Stimulated activated naive CD4-positive, alpha-beta T cell treated with Interleukin-2 at 50 U/mL for 16 hours (primary cell): ENCODE results near the gene SLC7A9.
"Not testable (repeated sequence)": the region's sequence is repeated elsewhere in the genome, so short reads cannot be mapped to it uniquely, and the experiment has no call there.

ENCODE experiments used
- DNase-seq: peaks from one replicate; lab custom pipeline; 2025; lab: John Stamatoyannopoulos, UW

Gene SLC7A9

DNA sequence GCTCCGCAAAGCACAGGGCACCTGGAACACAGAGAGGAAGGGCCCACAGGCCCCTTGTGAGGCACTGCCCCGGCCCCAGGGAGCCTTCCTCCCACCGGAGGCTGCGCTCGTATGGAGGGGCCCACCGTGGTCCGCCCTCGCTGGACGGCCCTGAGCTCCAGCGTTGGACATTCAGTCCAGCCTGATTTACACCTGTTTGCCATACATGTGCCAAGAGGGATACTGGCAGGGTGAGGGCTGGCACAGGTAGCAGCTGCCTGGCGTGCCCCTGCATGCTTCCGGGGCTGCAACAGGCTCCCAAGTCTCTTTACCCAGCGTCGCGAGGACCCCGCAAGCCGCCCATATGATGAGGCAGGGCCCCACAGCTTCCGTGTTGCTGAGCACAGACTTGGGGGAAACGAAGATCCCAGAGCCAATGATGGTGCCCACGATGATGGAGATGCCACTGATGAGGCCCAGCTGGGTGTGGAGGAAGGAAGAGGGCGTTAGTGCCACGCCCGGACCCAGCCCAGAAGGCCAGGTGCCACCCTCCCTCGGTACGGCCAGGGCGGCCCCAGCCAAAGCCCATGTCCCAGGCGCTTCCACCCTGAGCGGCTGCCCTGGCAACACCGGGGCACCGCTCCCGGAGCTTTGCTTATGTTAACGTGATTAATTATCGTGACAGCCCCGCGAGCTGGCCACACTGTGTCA is 5.1 kb downstream of the SLC7A9 start:
- DNase-seq = no peak

DNA sequence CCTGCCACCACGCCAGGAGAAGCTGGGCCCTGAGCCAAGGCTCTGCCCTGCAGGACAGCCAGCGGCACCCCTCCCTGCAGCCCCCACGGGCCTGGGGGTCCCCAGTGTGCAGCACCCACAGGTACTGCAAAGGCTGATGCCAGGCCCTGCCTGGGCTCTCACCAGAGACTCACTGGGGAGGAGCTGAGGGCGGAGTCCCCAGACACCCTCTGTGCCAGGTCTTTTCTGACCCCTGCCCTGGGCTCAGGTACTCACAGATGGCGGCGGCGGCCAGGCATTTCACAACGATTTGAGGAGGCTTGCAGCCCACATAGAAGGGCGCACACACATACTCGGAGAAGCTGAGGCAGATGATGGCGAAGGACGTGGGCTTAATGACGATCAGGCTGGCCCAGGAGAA is 5.7 kb downstream of the SLC7A9 start:
- DNase-seq = no peak

GRCh38 chr19:32863301-32863700 is 6.3 kb downstream of the SLC7A9 start:
- DNase-seq = no peak

DNA sequence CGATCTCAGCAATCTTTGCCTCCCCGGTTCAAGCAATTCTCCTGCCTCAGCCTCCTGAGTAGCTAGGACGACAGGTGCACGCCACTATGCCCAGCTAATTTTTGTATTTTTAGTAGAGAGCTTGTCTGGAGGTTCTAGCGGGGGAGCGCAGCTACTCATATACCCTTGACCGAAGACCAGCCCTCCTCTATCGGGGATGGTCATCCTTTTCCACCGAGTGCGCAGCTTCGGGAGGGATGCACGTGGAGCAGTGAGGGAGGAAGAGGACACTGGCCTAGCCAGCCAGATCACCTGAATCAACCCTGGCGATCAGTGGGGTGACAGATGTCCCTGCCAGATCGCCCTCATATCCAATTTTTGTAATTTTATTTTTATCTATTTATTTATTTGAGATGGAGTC is 6.8 kb downstream of the SLC7A9 start:
- no peak for DNase-seq

- DNase-seq = no peak
Measured at GRCh38 chr19:32862173-32862572, 7.4 kb downstream of the SLC7A9 start.

DNA sequence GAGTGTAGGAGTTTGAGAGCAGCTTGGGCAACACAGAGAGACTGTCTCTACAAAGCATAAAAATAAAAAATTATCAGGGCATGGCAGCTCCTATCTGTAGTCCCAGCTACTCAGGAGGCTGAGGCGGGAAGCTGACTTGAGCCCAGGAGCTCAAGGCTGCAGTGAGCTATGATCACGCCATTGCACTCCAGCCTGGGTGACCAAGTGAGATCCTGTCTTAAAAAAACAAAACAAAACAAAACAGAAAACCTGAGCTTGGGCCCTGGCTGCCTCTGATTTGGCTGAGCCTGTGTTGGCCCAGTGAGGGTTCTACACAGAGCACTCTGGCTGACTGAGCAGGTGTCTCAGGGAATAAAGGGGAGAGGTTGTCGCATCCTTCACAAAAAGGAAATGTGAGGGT is 8.0 kb downstream of the SLC7A9 start:
- no peak for DNase-seq

DNA sequence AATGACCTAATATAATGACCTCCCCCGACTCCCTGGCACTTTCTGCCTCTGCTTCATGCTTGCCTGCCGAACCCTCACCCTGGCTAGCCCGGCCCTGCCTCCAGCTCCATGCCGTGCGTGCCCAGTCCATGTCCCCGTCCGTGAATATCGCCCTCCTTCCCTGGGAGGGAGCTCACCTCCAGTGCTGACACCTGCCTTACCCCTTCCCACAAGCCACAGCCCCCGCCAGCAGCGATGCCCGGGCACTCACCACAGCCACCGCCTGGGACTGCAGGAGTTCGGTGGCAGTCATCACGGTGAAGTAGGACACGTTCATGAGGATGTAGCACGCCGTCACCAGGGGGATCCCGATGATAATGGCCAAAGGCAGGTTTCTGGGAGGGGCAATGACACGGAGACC is 10.0 kb downstream of the SLC7A9 start:
- DNase-seq = no peak

DNA sequence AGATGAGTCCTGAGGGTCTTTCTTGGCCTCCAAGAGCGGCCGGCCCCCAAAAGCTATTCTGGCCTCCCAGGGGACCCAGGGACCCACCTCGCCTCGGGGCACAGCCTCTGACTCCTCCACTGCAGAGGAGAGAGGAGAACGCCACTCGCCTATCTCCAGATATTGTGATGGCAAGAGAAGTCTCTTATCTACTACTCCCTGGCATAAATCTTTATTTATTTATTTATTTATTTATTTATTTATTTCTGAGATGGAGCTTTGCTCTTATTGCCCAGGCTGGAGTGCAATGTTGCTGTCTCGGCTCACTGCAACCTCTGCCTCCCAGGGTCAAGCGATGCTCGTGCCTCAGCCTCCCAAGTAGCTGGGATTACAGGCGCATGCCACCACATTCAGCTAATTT is 11.0 kb downstream of the SLC7A9 start:
- DNase-seq = no peak

GRCh38 chr19:32858155-32858554 is 11.4 kb downstream of the SLC7A9 start:
- DNase-seq = no peak

GRCh38 chr19:32857584-32857983 is 12.0 kb downstream of the SLC7A9 start:
- DNase-seq = no peak

DNA sequence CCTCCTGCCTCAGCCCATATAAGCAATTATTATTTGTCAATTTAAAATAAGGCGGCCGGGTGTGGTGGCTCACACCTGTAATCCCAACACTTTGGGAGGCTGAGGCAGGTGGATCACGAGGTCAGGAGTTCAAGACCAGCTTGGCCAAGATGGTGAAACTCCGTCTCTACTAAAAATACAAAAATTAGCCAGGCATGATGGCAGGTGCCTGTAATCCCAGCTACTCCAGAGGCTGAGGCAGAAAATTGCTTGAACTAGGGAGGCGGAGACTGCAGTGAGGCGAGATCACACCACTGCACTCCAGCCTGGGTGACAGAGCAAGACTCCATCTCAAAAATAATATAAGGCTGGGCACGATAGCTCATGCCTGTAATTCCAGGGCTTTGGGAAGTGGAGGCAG is 12.7 kb downstream of the SLC7A9 start:
- DNase-seq = not testable (repeated sequence)

GRCh38 chr19:32852216-32852615 is 17.4 kb downstream of the SLC7A9 start:
- DNase-seq = no peak

DNA sequence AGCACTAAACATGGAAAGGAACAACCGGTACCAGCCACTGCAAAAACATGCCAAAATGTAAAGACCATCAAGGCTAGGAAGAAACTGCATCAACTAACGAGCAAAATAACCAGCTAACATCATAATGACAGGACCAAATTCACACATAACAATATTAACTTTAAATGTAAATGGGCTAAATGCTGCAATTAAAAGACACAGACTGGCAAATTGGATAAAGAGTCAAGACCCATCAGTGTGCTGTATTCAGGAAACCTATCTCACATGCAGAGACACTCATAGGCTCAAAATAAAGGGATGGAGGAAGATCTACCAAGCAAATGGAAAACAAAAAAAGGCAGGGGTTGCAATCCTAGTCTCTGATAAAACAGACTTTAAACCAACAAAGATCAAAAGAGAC is 21.5 kb downstream of the SLC7A9 start:
- DNase-seq = not testable (repeated sequence)

GRCh38 chr19:32843716-32844245 is 25.8 kb downstream of the SLC7A9 start:
- DNase-seq = no peak

GRCh38 chr19:32842061-32842460 is 27.5 kb downstream of the SLC7A9 start:
- no peak for DNase-seq

DNA sequence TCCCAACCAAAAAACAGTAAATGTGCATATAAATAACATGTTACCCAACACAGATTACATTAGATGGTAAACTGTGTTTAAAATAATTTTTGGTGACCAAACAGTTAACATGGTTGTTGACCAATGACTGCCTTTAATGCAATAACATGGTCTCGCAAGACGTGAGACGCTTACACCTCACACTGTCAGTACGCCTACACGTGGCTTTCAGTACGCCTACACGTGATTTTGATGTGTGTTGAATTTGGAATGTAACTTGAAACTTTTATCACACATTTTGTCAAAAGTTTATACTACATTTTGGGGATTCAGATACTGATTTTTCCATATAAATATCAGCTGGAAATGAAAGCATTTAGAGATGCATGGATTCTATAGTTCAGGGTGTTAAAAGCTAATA is 32.0 kb downstream of the SLC7A9 start:
- DNase-seq = peak; percentile 4

DNA sequence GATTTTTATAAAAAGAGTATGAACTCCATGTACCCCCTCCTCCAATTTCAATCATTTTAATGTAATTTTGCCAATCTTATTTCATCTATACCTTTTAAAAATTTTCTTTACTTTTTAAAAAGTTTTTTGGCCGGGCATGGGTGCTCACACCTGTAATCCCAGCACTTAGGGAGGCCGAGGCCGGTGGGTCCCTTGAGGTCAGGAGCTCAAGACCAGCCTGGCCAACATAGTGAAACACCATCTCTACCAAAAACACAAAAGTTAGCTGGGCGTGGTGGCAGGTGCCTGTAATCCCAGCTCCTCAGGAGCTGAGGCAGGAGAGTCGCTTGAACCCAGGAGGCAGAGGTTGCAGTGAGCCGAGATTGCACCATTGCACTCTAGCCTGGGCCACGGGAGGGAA is 36.2 kb downstream of the SLC7A9 start:
- DNase-seq = not testable (repeated sequence)

DNA sequence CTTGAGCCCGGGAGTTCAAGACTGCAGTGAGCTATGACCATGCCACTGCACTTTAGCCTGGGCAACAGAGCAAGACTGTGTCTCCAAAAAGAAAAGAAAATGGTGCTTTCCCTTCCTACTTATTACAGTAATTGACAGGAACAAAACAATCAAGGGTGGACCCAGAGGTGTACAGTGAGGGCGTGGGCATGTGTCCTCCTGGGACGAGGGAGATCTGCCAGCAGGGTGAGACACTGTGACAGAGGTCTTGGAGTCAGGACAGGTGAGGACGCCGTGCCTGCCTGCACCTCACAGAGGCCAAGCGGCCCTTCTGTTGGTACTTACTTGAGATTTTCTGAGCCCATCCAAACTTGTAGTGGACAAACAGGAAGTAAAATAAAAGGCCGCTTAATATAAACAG is 36.7 kb downstream of the SLC7A9 start:
- not testable (repeated sequence) for DNase-seq

GRCh38 chr19:32832094-32832493 is 37.5 kb downstream of the SLC7A9 start:
- DNase-seq = not testable (repeated sequence)

DNA sequence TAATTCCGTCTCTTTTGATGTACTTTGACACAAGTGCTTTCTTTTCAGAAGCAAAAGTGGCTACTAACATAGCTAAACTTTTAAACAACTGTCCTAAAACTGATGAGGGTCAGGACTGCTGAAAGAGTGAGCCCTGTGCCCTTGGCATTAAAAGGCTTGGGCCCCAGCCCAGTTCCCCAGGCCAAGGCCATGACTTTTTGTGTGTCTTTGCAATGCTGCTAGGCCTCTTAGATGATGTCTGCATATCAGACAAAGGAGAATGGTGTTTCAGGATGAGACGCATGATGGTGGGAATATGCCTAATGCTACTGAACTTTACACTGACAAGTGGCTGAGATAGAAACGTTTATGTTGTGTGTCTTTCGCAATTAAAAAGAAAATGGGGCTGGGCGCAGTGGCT is 38.0 kb downstream of the SLC7A9 start:
- DNase-seq = no peak

GRCh38 chr19:32830231-32831014 is 39.1 kb downstream of the SLC7A9 start:
- DNase-seq = no peak

GRCh38 chr19:32829345-32829896 is 40.1 kb downstream of the SLC7A9 start:
- DNase-seq = no peak
